Body of pancreas (tissue), 4 donors: ENCODE data around the gene SPRED2. TPM values are rescaled to one million over a fixed set of nuclear protein-coding genes. Genes with fewer than 3 reads are reported as not detected.
"Not testable (repeated sequence)": the region's sequence is repeated elsewhere in the genome, so short reads cannot be mapped to it uniquely, and the experiment has no call there.

ENCODE experiments used
- ATAC-seq: fragments of 150-250 bp; one replicate; pipeline ENCODE4 v1.9.1; 2016
- DNase-seq, 4 donors: peaks; one replicate each; pipeline ENCODE4 v3.0.0-alpha.2; 2019
- H3K27ac ChIP-seq, 4 donors: fragments of 200-600 bp; sonication (generic); 1 replicate in 3 of 4; 2 replicates in 1 of 4; pipeline versions ENCODE4 v1.5.1 to v1.6.1; 2016 to 2019; ENCODE audit warnings: mild to moderate bottlenecking in 1 of 4, mixed read lengths in 1 of 4, moderate library complexity in 1 of 4
- H3K27me3 ChIP-seq, 2 donors: fragments of 200-600 bp; sonication (generic); one replicate each; pipeline ENCODE4 v1.6.0; 2016; ENCODE audit warnings: mild to moderate bottlenecking in 1 of 2
- H3K36me3 ChIP-seq, 2 donors: fragments of 200-600 bp; sonication (generic); replicated peaks in 1 of 2; 2 replicates each; pipeline ENCODE4 v1.5.1; 2016; ENCODE audit warnings: low read depth in 2 of 2; ENCODE audit not compliant: insufficient read depth in 1 of 2
- H3K4me1 ChIP-seq: fragments of 200-600 bp; sonication (generic); one replicate; pipeline ENCODE4 v1.6.0; 2016
- H3K4me3 ChIP-seq, 2 donors: fragments of 200-600 bp; sonication (generic); 1 replicate in 1 of 2; 2 replicates in 1 of 2; pipeline ENCODE4 v1.5.1; 2016 to 2019
- H3K9me3 ChIP-seq, 3 donors: fragments of 200-600 bp; sonication (generic); 1 replicate in 2 of 3; 2 replicates in 1 of 3; pipeline ENCODE4 v1.5.1; 2016
- CTCF ChIP-seq, 7 experiments: fragments of 450-650 bp in 4 of 7; fragments of 200-600 bp in 3 of 7; sonication (generic) in 3 of 7; IDR thresholded peaks; one replicate each; pipeline ENCODE4 v1.5.1; 2016 to 2019; ENCODE audit warnings: antibody characterized with exemption in 7 of 7
- POLR2A ChIP-seq, 3 donors: fragments of 450-650 bp; IDR thresholded peaks; one replicate each; pipeline ENCODE4 v1.6.1; 2016; ENCODE audit warnings: antibody characterized with exemption in 3 of 3, mild to moderate bottlenecking in 2 of 3
- WGBS, 2 donors: methylation state at CpG; one replicate each; pipeline ENCODE4 v1.1.5; 2017; 5-methylcytosine and 5-hydroxymethylcytosine counted together
- intact Hi-C: fragments of 100-400 bp; cut with DNase I; formaldehyde crosslinking; loops from one replicate; pipeline ENCODE4 v1.15.1; 2023
- total RNA-seq, 2 donors: library from RNA; depleted of rRNA; stranded (reverse); fragments of >200 nt; gene quantifications; one replicate each; pipeline ENCODE4 v1.1.0, GENCODE V29; 2016

Gene SPRED2
- total RNA-seq, 2 donors from 2014 or later, result 16.1 to 16.2 TPM

GRCh38 chr2:65320946-65321345 lies 111.5 kb downstream of the SPRED2 start:
- H3K4me3 ChIP-seq, result no peak overlapping the region
- TF ChIP-seq POLR2A (IDR thresholded peaks at IDR 0.05) (no peak), CTCF (IDR thresholded peaks at IDR 0.05) (no peak)
- DNase-seq (no peak), ATAC-seq (no peak)
- intact Hi-C loops, result no loop called here
- no peak overlapping the region for H3K27ac ChIP-seq
- H3K27me3 ChIP-seq, result no peaks in the 10 kb centered on the region
- H3K9me3 ChIP-seq, result no peaks in the 10 kb centered on the region
- 100% methylated on average over 1 to 2 of the region's 2 CpGs for WGBS, 2 donors
- H3K4me1 ChIP-seq, result no peaks in the 10 kb centered on the region
- peaks cover 0 to 2% of the 10 kb centered on the region in 2 donors for H3K36me3 ChIP-seq

GRCh38 chr2:65320042-65320725 lies 112.2 kb downstream of the SPRED2 start:
- ATAC-seq (peak; percentile 46), DNase-seq (peak in 1 of 4 donors; percentile 37)
- Histone ChIP-seq H3K4me3 (no peak overlapping the region), H3K4me1 (no peaks in the 10 kb centered on the region), H3K27me3 (no peaks in the 10 kb centered on the region), H3K9me3 (no peaks in the 10 kb centered on the region), H3K36me3 (peaks cover 0 to 2% of the 10 kb centered on the region in 2 donors), H3K27ac (peak overlapping the region in 1 of 4 donors; percentile 17)
- no peak for TF ChIP-seq POLR2A (IDR thresholded peaks at IDR 0.05)
- no peak for TF ChIP-seq CTCF (IDR thresholded peaks at IDR 0.05)
- intact Hi-C loops, result no loop called here
- WGBS, 2 donors, result 76 to 77% methylated on average over 8 to 9 of the region's 9 CpGs

GRCh38 chr2:65319674-65320041 lies 112.7 kb downstream of the SPRED2 start:
- WGBS, 2 donors, result 85 to 91% methylated on average over 1 of the region's 1 CpG
- ATAC-seq, result no peak
- H3K4me1 ChIP-seq, result no peaks in the 10 kb centered on the region
- DNase-seq, result no peak
- H3K27me3 ChIP-seq, result no peaks in the 10 kb centered on the region
- intact Hi-C loops, result no loop called here
- no peak for TF ChIP-seq CTCF (IDR thresholded peaks at IDR 0.05)
- TF ChIP-seq POLR2A (IDR thresholded peaks at IDR 0.05), result no peak
- peak overlapping the region in 1 of 4 donors; percentile 17 for H3K27ac ChIP-seq
- H3K36me3 ChIP-seq, result peaks cover 0 to 2% of the 10 kb centered on the region in 2 donors
- no peaks in the 10 kb centered on the region for H3K9me3 ChIP-seq
- H3K4me3 ChIP-seq, result no peak overlapping the region

GRCh38 chr2:65319072-65319673 lies 113.2 kb downstream of the SPRED2 start:
- WGBS, 2 donors, result 94 to 97% methylated on average over 5 of the region's 5 CpGs
- Histone ChIP-seq H3K36me3 (peaks cover 0 to 2% of the 10 kb centered on the region in 2 donors), H3K27ac (no peak overlapping the region), H3K9me3 (no peaks in the 10 kb centered on the region), H3K4me1 (no peaks in the 10 kb centered on the region), H3K27me3 (no peaks in the 10 kb centered on the region), H3K4me3 (no peak overlapping the region)
- TF ChIP-seq CTCF (IDR thresholded peaks at IDR 0.05) (no peak), POLR2A (IDR thresholded peaks at IDR 0.05) (no peak)
- intact Hi-C loops, result no loop called here
- ATAC-seq (no peak), DNase-seq (no peak)

GRCh38 chr2:65317841-65318240 lies 114.6 kb downstream of the SPRED2 start:
- 89 to 97% methylated on average over 7 of the region's 7 CpGs for WGBS, 2 donors

GRCh38 chr2:65317351-65317750 lies 115.0 kb downstream of the SPRED2 start:
- WGBS, 2 donors, result 87 to 94% methylated on average over 6 to 7 of the region's 7 CpGs
- H3K4me1 ChIP-seq, DNase-seq, ATAC-seq, H3K9me3 ChIP-seq, H3K27ac ChIP-seq, H3K4me3 ChIP-seq, intact Hi-C loops, H3K27me3 ChIP-seq: not testable (repeated sequence)
- H3K36me3 ChIP-seq, result peaks cover 0 to 10% of the 10 kb centered on the region in 2 donors

More at GRCh38 chr2:65317841-65318240, 114.6 kb downstream of the SPRED2 start:
- Histone ChIP-seq H3K4me3 (no peak overlapping the region), H3K4me1 (no peaks in the 10 kb centered on the region), H3K27ac (no peak overlapping the region), H3K27me3 (no peaks in the 10 kb centered on the region), H3K9me3 (no peaks in the 10 kb centered on the region), H3K36me3 (peaks cover 0 to 10% of the 10 kb centered on the region in 2 donors)
- TF ChIP-seq CTCF (IDR thresholded peaks at IDR 0.05) (no peak), POLR2A (IDR thresholded peaks at IDR 0.05) (no peak)
- intact Hi-C loops, result no loop called here
- DNase-seq (no peak), ATAC-seq (no peak)
